Left lung (tissue), 10 donors: ENCODE results near the gene TCAP. TPM values are rescaled to one million over a fixed set of nuclear protein-coding genes. Genes with fewer than 3 reads are reported as not detected.

ENCODE experiments used
- ATAC-seq: fragments of 200-7000 bp; cut with Tn5 transposase; one replicate; pipeline ENCODE4 v1.9.1; 2020; ENCODE audit warnings: moderate library complexity
- DNase-seq, 4 donors: peaks; one replicate each; pipeline ENCODE4 v3.0.0-alpha.2; 2013 to 2020
- H3K27ac ChIP-seq, 2 donors: fragments of 200-600 bp; sonication (generic) in 1 of 2; one replicate each; pipeline versions ENCODE4 v1.5.0 to v1.8.0; 2020 to 2021
- H3K27me3 ChIP-seq, 2 donors: fragments of 200-600 bp; sonication (generic) in 1 of 2; one replicate each; pipeline versions ENCODE4 v1.5.0 to v1.8.0; 2020 to 2021
- H3K36me3 ChIP-seq, 2 donors: fragments of 200-600 bp; sonication (generic) in 1 of 2; one replicate each; pipeline versions ENCODE4 v1.5.0 to v1.8.0; 2020 to 2021
- H3K4me1 ChIP-seq, 2 donors: fragments of 200-600 bp; one replicate each; pipeline ENCODE4 v1.8.0; 2021
- H3K4me3 ChIP-seq, 2 donors: fragments of 200-600 bp; sonication (generic) in 1 of 2; one replicate each; pipeline versions ENCODE4 v1.5.0 to v1.8.0; 2020 to 2021; ENCODE audit warnings: mild to moderate bottlenecking in 1 of 2
- H3K9me3 ChIP-seq, 2 donors: fragments of 200-600 bp; sonication (generic) in 1 of 2; one replicate each; pipeline versions ENCODE4 v1.5.0 to v1.8.0; 2020 to 2021
- CTCF ChIP-seq, 2 donors: fragments of 200-600 bp; sonication (generic) in 1 of 2; IDR thresholded peaks; one replicate each; pipeline versions ENCODE4 v1.5.0 to v1.8.0; 2021; ENCODE audit warnings: antibody characterized with exemption in 2 of 2
- intact Hi-C, 2 donors: fragments of 100-400 bp; cut with DNase I; formaldehyde crosslinking; loops; one replicate each; pipeline versions ENCODE4 v1.11.2 to v1.14.2; 2022
- polyA plus RNA-seq, 6 donors: library from polyadenylated mRNA; unstranded; fragments of 120-200 nt; gene quantifications; one replicate each; pipeline ENCODE4 v1.2.1, GENCODE V29; 2013; ENCODE audit not compliant: insufficient read length in 6 of 6
- total RNA-seq, 2 donors: library from RNA; stranded (reverse); fragmentation: NEBNext Ultra II Directional; extraction: Animal tissue kit (Norgen Biotek cat#: 25700); gene quantifications; one replicate each; pipeline ENCODE4 v1.2.1, GENCODE V29; 2021
- donor health status: DM: no; HTN: yes; CAD: no.
- donor health status: DM: no; HTN: no; CAD: no.

TCAP gene
- total and polyA plus RNA-seq, 8 donors = 1.3 to 2.6 (median 1.8) TPM

GRCh38 chr17:39671651-39672521 lies 6.7 kb downstream of the TCAP start:
- no peak overlapping the region for H3K4me3 ChIP-seq
- ATAC-seq = peak; percentile 7
- H3K9me3 ChIP-seq = no peaks in the 10 kb centered on the region
- no peaks in the 10 kb centered on the region for H3K36me3 ChIP-seq
- peak; percentile 38 to 41 for TF ChIP-seq CTCF (IDR thresholded peaks at IDR 0.05)
- peaks cover 20 to 33% of the 10 kb centered on the region in 2 donors for H3K4me1 ChIP-seq
- no peak overlapping the region for H3K27ac ChIP-seq
- intact Hi-C loops = no loop called here
- H3K27me3 ChIP-seq = peaks cover 25 to 55% of the 10 kb centered on the region in 2 donors
- DNase-seq = peak in 2 of 4 donors; percentile 53 to 57

GRCh38 chr17:39672522-39673334 lies 7.6 kb downstream of the TCAP start:
- H3K4me1 ChIP-seq = peaks cover 22 to 33% of the 10 kb centered on the region in 2 donors
- intact Hi-C loops = no loop called here
- peak in 1 of 2 donors; percentile 7 for TF ChIP-seq CTCF (IDR thresholded peaks at IDR 0.05)

GRCh38 chr17:39673335-39674081 lies 8.4 kb downstream of the TCAP start:
- peaks cover 19 to 27% of the 10 kb centered on the region in 2 donors for H3K4me1 ChIP-seq
- no peak for TF ChIP-seq CTCF (IDR thresholded peaks at IDR 0.05)
- DNase-seq = peak in 1 of 4 donors; percentile 55
- H3K4me3 ChIP-seq = no peak overlapping the region
- intact Hi-C loops = no loop called here
- H3K36me3 ChIP-seq = no peaks in the 10 kb centered on the region
- peaks cover 15 to 39% of the 10 kb centered on the region in 2 donors for H3K27me3 ChIP-seq
- ATAC-seq = no peak
- H3K27ac ChIP-seq = no peak overlapping the region
- no peaks in the 10 kb centered on the region for H3K9me3 ChIP-seq

More at GRCh38 chr17:39672522-39673334, 7.6 kb downstream of the TCAP start:
- ATAC-seq = no peak
- no peak overlapping the region for H3K27ac ChIP-seq
- no peak overlapping the region for H3K4me3 ChIP-seq
- peak in 1 of 4 donors; percentile 54 for DNase-seq
- no peaks in the 10 kb centered on the region for H3K36me3 ChIP-seq
- H3K27me3 ChIP-seq = peaks cover 17 to 46% of the 10 kb centered on the region in 2 donors
- H3K9me3 ChIP-seq = no peaks in the 10 kb centered on the region

GRCh38 chr17:39674179-39674578 lies 9.0 kb downstream of the TCAP start:
- intact Hi-C loops = no loop called here
- H3K27ac ChIP-seq = no peak overlapping the region

More at GRCh38 chr17:39674179-39674578, 9.0 kb downstream of the TCAP start:
- H3K36me3 ChIP-seq = no peaks in the 10 kb centered on the region
- peaks cover 12 to 32% of the 10 kb centered on the region in 2 donors for H3K27me3 ChIP-seq
- no peaks in the 10 kb centered on the region for H3K9me3 ChIP-seq
- no peak overlapping the region for H3K4me3 ChIP-seq
- TF ChIP-seq CTCF (IDR thresholded peaks at IDR 0.05) = no peak
- H3K4me1 ChIP-seq = peaks cover 19 to 22% of the 10 kb centered on the region in 2 donors
- DNase-seq = peak in 1 of 4 donors; percentile 22
- no peak for ATAC-seq
